Activated CD8-positive, alpha-beta memory T cell treated with anti-CD3 and anti-CD28 coated beads for 4 hours (primary cell): Measurements from ENCODE around the gene CERK.

Experiments
- DNase-seq, 2 donors: peaks; one replicate each; pipeline ENCODE4 v3.0.0-alpha.2; 2020; ENCODE audit warnings: low read depth in 2 of 2

The CERK gene

DNA sequence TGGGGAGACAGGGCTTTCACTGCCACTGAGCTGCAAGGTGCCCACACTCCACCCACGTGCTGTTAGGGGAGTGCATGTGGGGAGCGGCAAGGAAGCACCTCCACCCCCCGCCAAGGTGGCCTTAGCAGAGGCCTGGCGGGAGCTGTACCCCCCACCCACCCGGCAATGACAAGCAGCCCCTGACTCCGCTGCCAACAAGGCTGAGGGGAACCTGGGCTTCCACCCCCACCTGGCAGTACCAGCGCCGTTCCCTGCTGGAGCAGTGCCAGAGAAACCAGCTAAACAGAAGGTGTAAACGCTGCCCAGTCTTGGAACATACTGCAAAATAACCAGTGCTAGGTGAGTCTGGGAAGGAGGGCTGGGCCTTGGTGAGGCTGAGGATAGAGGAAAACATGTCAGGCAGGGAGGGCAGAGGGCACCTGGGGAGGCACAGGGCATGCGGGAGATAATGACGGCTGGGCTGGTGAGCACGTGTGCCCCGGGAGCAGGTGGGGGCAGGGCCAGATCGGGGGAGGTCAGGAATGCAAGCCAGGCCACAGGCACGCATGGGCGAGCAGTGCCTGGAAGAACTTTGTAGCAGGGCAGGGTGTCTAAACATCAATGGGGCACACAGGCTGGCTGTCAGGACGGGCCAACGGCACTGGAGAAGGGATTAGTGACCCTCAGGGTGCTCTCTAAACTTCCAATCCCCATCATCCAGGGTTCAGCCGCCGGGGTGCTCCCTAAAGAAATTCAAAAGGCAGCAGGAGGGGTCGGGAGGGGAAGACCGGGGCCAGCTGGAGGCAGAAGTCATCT, 6.6 kb downstream of the CERK start:
- no peak for DNase-seq

DNA sequence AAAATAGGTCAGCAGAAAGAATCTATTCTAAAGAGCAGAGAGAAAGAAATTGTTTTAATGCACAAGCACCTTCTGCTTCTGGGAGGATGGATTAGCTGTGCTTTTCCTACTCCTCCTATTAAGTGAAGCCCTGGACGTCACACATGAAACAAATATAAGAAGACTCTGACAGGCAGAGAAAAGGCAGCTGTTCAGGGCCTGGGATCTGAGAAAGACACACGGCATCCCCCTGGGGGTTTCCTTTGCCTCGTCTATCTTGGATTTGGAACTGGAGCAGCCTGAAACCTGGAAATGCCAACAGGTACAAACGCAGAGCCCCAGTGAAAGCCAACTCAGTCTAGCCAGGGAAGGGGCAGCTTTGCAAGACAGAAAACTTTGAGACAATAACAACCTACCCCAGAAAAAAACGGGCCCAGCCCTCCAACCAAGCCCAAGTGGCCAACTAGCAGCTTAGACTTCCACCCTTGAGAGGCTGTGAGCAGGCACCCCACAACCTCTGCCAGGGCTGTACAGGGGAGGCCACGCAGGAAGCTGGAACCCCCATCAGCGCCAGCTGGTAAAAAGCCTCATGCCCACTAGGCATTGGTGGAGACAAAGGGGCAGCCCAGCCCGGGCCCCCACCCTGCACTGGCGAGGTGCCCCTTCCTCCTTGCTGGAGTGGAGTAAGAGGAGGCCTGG, 7.3 kb downstream of the CERK start:
- no peak for DNase-seq

DNA sequence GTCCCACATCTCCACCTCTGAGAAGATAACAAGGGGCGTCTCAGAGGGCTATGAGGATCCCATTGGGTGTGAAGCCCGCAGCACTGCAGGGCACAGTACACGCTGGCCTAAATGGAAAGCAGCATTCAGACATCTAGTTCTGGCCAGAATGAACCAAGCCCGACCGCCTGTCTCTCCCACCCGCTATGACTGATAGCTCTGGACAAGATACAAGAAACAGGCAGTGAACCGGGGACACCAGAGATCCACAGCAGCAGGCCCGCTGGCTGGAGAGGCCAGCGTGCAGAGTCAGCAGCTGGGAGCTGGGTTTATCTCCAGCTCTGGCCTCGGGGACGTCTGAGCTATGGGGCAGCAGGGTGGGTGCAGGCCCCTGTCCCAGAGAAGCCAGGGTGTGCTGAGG, 9.6 kb downstream of the CERK start:
- DNase-seq, result no peak

DNA sequence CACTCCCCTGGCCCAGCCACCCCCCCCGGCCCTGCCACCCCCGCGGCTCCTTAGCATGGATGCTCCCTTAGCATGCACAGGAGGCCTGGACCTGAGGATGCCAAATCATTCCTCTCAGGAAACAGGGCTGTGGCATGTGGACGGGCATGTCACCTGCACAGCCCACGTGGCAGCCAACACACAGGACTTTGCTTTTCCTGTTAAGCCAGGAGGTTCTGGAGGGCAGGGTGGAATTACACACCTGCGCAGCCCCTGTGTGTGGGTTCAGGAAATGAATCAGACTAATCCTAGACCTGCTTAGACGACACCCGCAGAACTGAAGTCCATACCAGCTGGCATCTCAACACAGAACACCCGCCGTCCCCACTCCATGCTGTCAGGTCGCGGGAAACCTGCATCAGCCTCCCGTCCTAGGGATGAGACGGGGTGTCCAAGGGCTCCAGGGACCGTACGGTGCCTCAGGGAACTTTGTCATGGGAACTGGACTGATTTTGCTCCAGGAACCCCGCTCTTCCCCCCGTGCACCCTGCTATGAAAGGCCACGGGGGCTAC, 10.2 kb downstream of the CERK start:
- DNase-seq, result no peak

DNA sequence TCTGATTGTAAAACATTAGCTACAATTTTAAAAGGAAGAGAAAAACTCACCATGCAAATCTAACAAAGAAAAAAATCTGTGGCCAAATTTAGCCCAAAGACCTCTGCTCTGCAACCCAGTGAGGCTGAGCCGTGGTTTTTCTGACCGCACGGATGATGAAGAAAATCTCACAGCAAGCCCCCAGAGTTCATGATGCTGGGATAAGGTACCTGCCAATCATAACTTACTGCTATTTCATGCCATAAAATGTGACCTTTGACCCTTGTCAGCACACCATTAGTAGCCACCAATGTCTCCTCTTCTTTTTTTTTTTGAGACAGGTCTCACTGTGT, 11.1 kb downstream of the CERK start:
- DNase-seq, result no peak

DNA sequence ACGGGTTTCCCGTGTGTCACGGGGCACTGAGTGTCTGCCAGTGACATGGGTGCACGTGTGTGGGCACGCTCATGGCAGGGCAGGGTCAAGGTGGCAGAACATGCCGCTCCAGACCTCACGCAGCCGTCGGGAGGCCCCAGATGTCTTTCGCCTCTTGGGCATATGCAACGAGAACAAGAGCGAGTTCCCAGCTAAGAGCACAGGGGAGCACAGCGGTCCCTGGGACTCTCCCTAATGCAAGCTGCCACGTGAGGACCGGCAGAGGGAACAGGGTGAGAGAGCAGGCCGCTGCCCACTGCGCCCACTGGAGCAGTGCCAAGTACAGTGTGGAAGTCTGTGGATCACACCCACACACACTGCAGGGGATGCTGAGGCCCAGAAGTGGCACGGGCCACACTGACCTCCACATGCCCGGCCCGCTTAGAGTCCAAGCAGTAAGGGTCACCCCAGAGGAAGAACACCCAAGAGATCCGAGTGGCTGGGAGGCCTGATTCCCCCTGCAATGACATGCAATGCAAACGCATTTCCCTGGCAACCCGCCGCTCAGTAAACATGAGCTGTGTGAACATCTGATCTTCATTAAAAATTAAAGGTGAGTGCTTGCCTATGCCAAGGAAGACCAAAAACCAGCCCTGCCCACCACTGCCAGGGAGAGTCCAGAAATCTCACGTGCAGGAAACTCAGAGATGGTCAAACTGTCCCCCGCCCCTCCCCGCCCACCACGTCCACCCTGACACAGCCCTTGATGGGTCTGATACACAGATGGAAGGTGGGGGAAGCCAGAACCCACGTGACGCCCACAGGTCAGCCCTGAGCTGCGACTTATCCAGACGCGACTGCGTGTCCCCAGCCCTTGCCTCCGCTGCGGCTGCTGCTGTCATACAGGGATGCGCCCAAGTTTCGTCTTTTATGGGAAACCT, 11.7 kb downstream of the CERK start:
- no peak for DNase-seq

DNA sequence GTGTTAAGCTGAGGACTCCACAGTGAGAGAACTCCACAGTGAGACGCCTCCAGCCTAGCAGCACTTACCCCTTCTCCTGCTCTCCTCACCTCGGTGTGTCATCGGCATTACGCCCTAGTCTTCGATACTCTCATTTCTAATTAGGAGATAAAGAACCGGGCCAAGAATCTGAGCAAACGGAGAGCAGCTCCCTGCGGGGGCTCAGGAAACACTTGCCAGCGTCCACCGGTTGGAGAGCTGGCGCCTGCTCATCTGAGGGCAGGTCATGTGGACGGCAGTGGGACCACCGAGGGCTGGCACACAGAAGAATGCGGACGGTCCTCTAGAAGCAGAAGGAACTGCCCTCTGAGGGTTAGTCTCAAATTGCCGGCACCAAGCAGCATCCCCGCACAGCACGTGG, 13.0 kb downstream of the CERK start:
- no peak for DNase-seq

DNA sequence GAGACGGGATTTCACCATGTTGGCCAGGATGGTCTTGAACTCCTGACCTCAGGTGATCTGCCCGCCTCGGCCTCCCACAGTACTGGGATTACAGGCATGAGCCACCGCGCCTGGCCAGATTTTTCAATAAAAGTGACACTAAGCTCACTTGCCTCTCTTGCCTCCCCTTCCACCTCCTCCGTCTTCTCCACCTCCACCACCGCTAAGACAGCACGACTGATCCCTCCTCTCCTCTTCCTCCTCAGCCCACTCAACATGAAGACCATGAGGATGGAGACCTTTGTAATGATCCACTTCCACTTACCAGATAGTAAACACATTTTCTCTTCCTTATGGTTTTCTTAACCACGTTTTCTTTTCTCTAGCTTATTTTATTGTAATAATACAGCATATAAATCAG, 14.2 kb downstream of the CERK start:
- DNase-seq, result no peak

DNA sequence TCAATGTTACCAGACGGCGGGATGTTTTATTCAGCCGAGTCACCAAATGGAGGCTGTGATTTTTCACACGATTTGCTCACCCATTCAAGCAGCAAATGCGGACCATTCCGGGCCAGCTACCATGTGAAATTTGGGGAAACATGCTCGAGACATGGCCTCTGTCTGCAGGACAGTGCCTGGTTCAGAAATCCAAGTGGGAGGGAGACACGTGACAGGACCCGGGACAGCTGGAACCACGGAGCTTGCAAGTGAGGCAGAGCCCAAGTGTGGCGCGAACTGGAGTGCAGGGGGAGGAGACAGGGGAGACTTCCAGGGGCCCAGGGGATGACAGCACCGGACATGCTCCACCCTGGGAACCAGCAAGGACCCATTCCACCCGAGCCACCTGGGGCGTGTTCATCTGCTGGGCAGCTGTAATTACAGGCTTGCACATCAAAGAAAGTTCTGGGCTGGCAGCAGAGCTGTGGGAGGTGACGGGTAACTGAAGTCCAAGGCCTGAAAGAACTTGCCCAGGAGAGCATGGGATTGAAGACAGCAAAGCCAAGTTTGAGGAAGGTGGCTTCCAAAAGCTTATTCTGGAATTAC, 16.5 kb downstream of the CERK start:
- DNase-seq, result no peak

DNA sequence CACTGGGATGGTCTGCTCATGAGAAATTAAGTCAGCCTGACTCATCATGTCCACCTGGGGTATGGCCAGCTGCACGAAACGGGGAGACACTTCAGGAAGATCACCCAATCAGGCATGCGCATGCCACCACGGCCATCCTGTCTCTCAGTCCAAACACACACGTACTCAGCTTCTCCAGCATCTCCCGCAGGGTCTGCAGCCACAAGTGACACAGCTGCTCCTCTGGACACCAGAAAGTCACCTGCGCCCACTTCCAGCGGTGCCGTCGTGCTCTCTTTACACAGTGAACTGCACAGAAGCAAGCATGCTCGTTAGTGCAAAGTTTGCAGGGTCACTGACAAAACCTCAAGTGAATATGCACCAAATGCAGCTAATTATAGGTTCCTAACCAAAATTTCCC, 18.1 kb downstream of the CERK start:
- DNase-seq, result no peak

DNA sequence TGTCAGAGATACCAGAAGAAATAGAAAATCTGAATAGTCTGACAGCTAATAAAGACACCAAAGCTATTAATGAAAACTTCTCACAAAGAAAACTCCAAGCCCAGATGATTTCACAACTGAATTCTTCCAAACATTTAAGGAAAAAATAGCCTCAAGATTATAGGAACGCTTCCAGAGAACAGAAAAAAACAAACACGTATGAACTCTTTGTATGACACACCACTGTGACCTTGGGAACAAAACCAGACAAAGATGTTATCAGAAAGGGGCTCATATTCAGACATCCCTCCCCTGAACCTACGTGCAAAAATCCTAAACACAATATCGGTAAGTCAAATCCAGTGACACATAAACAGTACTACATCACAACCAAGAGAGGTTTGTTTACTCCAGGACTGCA, 23.5 kb downstream of the CERK start:
- DNase-seq, result no peak

DNA sequence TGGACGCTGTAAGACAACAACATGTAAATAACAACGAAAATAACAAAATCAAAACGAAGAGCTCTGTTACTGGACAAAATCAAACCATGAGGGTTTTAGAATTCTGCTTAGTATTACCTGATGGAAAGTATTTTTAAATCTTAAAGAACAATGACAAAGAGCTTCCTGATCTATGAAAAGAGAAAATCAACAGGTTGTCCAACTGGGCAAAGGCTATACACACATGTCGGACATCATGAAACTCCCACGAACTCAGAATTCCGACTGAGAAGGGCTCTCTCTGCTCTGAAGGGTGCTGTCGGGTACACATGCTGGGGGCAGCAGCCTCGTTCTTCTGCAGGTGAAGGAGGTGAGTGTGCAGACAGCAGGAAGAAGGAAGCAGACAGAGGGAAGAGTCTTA, 25.8 kb downstream of the CERK start:
- no peak for DNase-seq

DNA sequence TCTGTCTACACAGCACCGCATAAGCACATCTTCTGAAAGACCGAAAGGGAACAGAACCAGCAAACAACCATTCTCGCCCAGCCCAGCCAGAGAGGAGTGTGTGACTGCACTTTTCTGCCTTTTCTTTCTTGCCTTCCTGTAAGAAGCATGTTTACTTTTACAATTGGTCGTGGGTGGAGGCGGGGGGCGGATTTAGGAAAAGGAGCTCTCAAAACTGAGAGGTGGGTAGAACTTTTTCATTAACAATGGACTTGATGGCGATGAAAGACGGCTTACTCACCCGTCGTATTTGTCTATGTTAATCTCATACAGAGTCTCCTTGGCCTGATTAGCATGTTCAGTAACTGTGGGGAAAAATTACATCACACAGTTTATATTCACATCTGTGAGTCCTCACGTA, 27.2 kb downstream of the CERK start:
- DNase-seq, result no peak

DNA sequence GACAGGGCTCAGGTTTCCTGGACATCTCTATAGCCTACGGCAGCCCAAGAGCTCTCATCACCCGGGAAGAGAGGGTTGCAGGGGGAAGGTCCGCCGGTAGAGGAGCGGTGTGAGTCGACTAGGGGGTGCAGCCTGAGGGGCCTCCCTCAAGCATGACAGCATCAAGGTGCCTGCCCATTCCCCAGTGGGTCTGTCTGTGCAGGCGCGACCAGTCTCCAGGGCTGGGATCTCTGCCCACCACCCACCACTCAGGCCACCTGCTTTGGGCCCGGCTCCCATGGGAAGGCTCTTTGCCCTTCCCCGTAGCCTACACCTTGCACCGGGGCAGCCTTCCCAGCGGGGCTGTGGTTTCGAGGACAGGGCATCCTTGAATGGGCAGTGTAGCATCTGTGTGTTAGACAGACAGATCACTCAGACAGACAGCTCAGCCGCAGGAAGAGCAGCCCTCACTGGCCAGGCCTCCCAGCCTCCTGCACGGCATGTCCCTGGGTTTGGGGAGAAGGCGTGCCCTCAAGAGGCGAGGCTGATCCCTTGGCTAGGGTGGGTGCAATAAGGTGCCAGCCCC, 29.2 kb downstream of the CERK start:
- DNase-seq, result no peak

DNA sequence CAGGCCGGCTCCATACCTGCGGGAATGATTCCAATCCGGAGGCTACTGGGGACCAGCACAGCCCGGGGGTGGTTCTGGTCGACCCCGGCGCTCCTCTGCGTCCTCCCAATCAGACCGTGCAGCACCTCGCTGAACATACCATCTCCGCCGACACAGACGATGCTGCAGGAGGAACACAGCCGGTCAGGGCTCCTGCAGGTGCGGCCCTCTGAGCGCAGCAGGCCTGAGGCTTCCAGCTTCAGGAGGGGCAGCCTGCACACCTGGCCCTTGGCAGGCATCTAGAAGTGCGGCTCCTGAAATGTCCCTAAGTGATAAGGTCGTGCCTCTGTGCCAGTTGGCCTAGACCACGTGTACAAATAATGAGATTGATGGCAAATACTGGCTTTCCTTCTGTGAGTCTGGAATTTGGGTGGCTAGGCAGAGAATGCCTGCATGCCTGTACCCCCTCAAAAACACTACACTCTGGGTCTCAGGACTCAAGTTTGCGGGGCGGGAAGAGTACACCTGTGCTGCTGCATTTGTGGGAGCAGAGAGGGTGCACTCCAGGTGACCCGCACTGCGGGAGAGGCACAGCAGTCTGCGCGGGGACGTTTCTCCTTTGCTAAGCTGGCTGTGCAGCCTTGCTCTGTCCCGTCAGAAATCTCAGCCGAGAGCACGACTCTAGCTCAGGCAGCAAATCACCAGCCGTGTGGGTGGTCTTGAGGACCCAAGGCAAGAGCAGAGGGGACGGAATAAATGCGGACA, 30.1 kb downstream of the CERK start:
- DNase-seq, result no peak

DNA sequence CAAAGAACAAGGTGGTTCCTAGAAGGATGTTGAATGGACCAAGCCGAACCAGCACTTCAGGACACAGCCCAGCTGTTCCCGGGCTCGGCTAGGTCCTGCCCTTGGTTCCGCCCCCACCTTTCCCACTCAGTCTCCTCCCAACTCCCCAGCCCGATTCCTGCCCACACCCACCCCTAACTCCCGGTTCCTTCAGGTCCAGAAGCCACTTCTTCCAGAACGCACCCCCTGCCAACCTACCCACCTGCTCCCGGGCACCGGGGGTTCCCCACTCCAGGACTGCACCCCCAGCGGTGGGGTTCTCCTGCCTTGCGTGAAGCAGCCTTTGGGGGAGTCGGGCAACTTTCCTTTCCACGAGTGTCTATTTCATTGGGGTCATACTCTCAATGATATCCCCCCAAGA, 30.7 kb downstream of the CERK start:
- no peak for DNase-seq

DNA sequence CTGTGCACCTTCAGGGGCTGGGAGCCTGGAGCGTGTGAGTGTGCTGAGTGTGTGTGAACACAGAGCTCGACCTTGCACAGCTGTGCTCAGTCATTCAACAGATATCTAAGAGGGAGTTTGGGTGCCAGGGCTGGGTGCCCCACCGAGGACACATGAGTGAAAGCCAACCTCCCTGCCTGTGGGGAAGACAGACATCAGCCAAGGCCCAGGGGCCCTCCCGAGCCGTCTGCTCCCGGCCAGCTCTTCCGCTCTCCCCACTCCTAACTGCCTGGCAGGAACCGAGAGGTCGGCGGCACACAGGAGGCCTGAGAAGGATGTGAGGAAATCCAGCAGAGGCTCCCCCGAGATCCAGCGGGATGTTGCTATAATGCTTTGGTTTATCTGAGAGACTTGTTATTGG, 32.0 kb downstream of the CERK start:
- DNase-seq, result no peak

DNA sequence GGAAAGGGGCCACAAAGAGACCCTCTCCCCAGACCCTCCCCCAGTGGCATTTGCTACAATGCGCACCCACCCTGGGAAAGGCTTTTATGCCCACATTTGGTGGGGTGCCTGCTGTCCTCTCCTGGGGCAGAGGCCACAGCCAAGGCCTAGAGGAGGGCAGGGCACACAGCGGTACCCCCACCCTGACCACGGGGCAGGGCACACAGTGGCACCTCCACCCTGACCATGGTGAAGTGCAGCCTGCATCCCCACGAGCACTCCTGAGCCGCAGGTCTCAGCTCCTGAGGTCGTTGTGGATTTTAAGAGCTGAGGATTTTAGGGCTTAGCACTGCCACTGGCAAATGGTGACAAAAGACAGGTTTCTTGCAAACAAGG, 34.1 kb downstream of the CERK start:
- DNase-seq, result no peak

DNA sequence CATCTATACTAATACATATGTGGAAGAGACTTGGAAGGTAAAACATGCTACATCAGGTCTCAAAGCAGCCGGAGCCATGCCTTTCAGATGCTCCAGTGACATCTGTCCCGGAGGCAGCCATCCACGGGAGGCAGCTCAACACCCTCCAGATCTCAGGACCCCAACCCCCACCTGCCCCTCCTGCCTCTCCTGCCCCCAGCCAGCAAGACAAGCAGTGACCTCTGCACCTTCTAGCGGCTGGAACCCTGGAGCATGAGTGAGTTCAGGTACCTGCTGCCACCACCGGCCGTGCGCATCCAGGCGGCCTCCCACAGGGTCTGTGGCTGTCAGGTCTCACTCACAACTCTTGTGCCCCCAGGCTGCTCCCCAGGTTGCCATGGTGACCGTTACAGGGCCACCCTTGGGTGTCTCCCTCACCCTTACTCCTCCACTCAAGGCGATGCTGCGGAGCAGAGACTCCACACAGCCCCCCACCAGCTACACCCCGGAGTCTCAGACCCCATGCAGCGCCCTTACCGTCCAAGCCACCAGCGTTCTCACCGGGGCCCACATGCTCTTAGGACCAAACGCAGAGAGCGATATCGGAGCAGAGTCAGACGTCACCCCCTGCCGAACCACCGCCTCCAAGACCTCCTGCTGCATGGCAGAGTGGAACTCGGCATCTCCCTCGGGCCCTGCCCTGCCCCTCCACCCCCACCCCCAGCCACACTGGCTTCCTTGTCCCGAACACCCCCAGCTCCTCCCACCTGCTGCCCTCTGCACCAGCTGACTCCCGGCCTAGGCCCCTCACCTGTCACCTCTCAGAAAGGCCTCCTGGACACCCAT, 34.7 kb downstream of the CERK start:
- DNase-seq, result no peak

DNA sequence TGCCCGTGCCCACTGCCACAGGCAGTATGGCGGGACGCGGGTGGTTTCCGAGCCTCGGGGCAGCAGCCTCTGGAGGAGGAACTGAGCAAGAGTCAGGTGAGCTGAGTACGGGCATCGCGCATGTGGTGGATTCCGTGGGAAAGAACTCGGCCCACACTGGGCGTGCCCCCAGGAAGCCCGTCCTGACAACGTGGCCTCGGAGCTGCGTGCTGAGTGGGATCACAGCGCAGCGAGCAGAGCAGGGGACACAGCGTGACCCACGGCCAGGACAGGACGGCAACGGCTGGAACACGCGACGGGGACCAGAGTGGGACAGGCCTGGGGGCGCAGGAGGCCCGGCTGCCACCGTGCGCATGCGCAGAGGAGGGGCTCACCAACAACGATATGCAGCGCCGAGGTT, 36.8 kb downstream of the CERK start:
- DNase-seq, result no peak
